NCI-H1694 (cell line): ENCODE data around the gene IP6K1.
"Not testable (repeated sequence)": the region's sequence is repeated elsewhere in the genome, so short reads cannot be mapped to it uniquely, and the experiment has no call there.

Experiments
- DNase-seq: peaks from one replicate; lab custom pipeline; 2025; lab: John Stamatoyannopoulos, UW

The IP6K1 gene

GRCh38 chr3:49688338-49689045 lies 97.8 kb downstream of the IP6K1 start:
- not testable (repeated sequence) for DNase-seq

- not testable (repeated sequence) for DNase-seq
These were observed 98.9 kb downstream of the IP6K1 start for GRCh38 chr3:49687424-49687795.

GRCh38 chr3:49686769-49687423 lies 99.4 kb downstream of the IP6K1 start:
- not testable (repeated sequence) for DNase-seq

- not testable (repeated sequence) for DNase-seq
These were observed 100.0 kb downstream of the IP6K1 start for GRCh38 chr3:49686346-49686745.

GRCh38 chr3:49685846-49686245 lies 100.5 kb downstream of the IP6K1 start:
- not testable (repeated sequence) for DNase-seq

DNA sequence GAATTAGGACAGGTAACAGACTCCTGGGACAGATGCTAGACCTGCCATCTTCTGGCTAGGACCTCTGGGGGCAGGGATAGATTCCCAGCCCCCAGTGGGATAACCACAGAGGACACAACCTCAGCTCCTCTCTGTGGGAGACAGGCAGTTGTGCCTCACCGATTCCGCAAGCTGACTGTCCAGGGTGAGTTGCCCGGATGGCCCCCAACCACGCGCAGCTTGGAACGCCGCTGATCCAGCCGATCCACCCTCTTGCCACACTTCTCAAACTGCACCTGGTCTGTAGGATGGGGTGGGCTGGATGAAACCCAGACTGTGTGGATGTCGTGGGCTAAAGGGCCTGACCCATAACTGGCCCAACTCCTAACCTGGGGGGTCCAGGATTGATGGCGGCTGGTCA lies 101.2 kb downstream of the IP6K1 start:
- DNase-seq: not testable (repeated sequence)

GRCh38 chr3:49684453-49684852 lies 101.9 kb downstream of the IP6K1 start:
- not testable (repeated sequence) for DNase-seq

- DNase-seq: no peak
These were observed 103.2 kb downstream of the IP6K1 start for GRCh38 chr3:49683162-49683561.

GRCh38 chr3:49681543-49681942 lies 104.8 kb downstream of the IP6K1 start:
- DNase-seq: no peak

DNA sequence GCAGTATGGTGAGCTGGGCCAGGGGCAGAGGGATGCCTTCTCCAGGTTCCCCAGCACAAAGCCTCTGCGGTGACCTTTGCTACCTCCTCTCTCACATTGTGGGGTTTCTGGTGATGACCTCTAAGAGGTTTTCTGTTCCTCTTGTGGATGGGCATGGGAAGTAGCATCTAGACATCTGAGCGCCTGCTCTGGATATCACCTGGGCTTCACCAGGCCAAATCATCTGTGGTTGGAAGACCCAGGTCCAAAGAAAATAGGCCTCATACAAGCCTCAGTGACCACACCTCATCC lies 105.2 kb downstream of the IP6K1 start:
- no peak for DNase-seq

DNA sequence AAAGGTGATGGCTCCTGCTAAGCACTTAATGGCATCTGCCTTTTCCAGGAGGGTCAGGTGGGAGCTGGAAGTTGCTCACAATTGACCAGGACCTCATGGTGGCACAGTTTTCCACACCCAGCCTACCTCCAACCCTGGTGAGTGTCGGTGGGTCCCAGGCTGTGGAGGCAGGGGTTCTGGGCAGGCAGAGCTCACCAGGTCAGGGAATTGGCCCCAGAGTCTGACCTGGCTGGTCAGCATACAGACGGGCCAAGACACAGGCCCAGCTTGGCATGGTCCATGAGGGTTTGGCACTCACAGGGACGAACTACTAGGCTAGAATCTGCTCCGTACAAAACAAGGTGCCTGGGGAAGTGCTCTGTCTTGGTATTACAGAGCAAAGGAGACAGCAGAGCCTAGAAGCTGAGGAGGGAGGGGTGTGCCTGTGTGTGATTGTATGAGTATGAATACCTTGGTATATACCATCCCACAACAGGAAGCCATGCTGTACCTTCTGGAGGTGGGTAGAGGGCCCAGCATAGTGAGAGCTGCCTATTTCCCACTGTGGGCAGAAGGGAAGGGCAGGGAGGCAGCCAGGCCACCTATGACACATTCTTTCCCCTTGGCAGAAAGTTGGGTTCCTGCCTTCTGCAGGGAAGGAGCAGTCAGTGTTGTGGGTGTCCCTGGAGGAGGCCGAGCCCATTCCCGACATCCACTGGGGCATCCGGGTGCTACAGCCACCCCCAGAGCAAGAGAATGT lies 105.7 kb downstream of the IP6K1 start:
- DNase-seq: no peak

GRCh38 chr3:49675912-49676311 lies 110.4 kb downstream of the IP6K1 start:
- DNase-seq: no peak

DNA sequence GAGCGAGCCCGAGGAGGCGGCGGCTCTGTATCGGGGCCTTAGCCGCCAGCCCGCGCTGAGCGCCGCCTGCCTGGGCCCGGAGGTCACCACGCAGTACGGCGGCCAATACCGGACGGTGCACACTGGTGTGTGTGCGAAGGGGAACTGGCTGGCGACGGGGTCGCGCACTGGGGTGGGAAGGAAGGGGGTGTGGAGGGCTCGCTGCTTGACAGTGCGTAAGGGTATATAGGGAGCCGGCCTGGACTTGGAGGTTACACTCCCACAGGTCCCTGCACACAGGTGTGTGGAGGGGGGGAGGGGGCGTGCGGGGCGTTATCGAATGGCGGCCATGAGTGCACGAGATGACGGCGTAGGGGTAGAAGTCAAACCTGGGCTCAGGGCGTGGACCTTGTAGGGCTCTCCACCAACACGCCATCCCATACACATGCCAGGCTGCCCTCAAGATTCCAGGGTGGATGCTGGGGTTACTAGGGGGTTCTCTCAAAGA lies 111.8 kb downstream of the IP6K1 start:
- no peak for DNase-seq
